Stimulated activated CD8-positive, alpha-beta memory T cell treated with anti-CD3 and anti-CD28 coated beads, Interleukin-4, amount 100 ng/mL, for 4 hours (primary cell): ENCODE data around the gene METTL8.

Experiments used
- DNase-seq, 2 donors: peaks; one replicate each; pipeline ENCODE4 v3.0.0-alpha.2; 2020; ENCODE audit warnings: low read depth in 2 of 2, low spot score in 1 of 2

METTL8 gene

GRCh38 chr2:171346723-171347557 is 86.8 kb downstream of the METTL8 start:
- DNase-seq = no peak

GRCh38 chr2:171345971-171346722 is 87.6 kb downstream of the METTL8 start:
- DNase-seq = no peak

- DNase-seq = no peak
These were observed 89.6 kb downstream of the METTL8 start for GRCh38 chr2:171344182-171344581.

- no peak for DNase-seq
These were observed 91.8 kb downstream of the METTL8 start for GRCh38 chr2:171342067-171342413.

GRCh38 chr2:171341394-171342066 is 92.3 kb downstream of the METTL8 start:
- no peak for DNase-seq

- no peak for DNase-seq
These were observed 98.8 kb downstream of the METTL8 start for GRCh38 chr2:171334946-171335345.

- DNase-seq = no peak
These were observed 99.6 kb downstream of the METTL8 start for GRCh38 chr2:171334171-171334570.

- no peak for DNase-seq
These were observed 103.4 kb downstream of the METTL8 start for GRCh38 chr2:171330155-171330956.

- no peak for DNase-seq
These were observed 106.7 kb downstream of the METTL8 start for GRCh38 chr2:171327043-171327496.

- DNase-seq = no peak
These were observed 107.8 kb downstream of the METTL8 start for GRCh38 chr2:171325886-171326585.

- DNase-seq = no peak
These were observed 109.7 kb downstream of the METTL8 start for GRCh38 chr2:171323971-171324528.

GRCh38 chr2:171322928-171323327 is 110.9 kb downstream of the METTL8 start:
- no peak for DNase-seq

GRCh38 chr2:171320731-171321130 is 113.1 kb downstream of the METTL8 start:
- no peak for DNase-seq

- no peak for DNase-seq
These were observed 113.6 kb downstream of the METTL8 start for GRCh38 chr2:171320208-171320621.

- DNase-seq = peak in 1 of 2 donors; percentile 7
These were observed 114.5 kb downstream of the METTL8 start for GRCh38 chr2:171319164-171319810.

GRCh38 chr2:171318463-171318934 is 115.3 kb downstream of the METTL8 start:
- DNase-seq = no peak

GRCh38 chr2:171317492-171318125 is 116.2 kb downstream of the METTL8 start:
- DNase-seq = no peak

- no peak for DNase-seq
These were observed 116.9 kb downstream of the METTL8 start for GRCh38 chr2:171316755-171317337.
